Measurements from ENCODE around the gene ZNF274.
"Not testable (repeated sequence)": the region's sequence is repeated elsewhere in the genome, so short reads cannot be mapped to it uniquely, and the experiment has no call there.

The ZNF274 gene

GRCh38 chr19:58182989-58183816 is at the start of gene ZNF274:
TSS of gene ZNF274 (plus strand) at chr19:58183061. CDS start at chr19:58183966, 905 bp downstream.
- H3K4me3 ChIP-seq (ENCODE audit: low read depth, low read length), result peak within 1 kb of the TSS; percentile 93
- no peak for TF ChIP-seq CTCF (IDR thresholded peaks at IDR 0.05; ENCODE audit: insufficient read depth, low read depth, low read length, missing control alignments)
- DNase-seq (ENCODE audit: low read depth), result peak; percentile 97

- no peak overlapping the region for H3K4me3 ChIP-seq (ENCODE audit: low read depth, low read length)
- no peak for TF ChIP-seq CTCF (IDR thresholded peaks at IDR 0.05; ENCODE audit: insufficient read depth, low read depth, low read length, missing control alignments)
- DNase-seq (ENCODE audit: low read depth), result no peak
These were observed 48.6 kb upstream of the ZNF274 start for GRCh38 chr19:58134244-58134643.

GRCh38 chr19:58145849-58146248 is 37.0 kb upstream of the ZNF274 start:
- DNase-seq (ENCODE audit: low read depth), result no peak
- H3K4me3 ChIP-seq (ENCODE audit: low read depth, low read length), result no peak overlapping the region
- no peak for TF ChIP-seq CTCF (IDR thresholded peaks at IDR 0.05; ENCODE audit: insufficient read depth, low read depth, low read length, missing control alignments)

- not testable (repeated sequence) for DNase-seq (ENCODE audit: low read depth); H3K4me3 ChIP-seq (ENCODE audit: low read depth, low read length)
These were observed 35.4 kb upstream of the ZNF274 start for GRCh38 chr19:58147475-58147874.

GRCh38 chr19:58150328-58150921 is 32.4 kb upstream of the ZNF274 start, which contains the start of gene ZNF329:
TSS of gene ZNF329 (minus strand) at chr19:58150789. CDS start at chr19:58129503, 21,286 bp downstream.
- TF ChIP-seq CTCF (IDR thresholded peaks at IDR 0.05; ENCODE audit: insufficient read depth, low read depth, low read length, missing control alignments), result no peak
- DNase-seq (ENCODE audit: low read depth), result peak; percentile 93
- peak within 1 kb of the TSS; percentile 84 for H3K4me3 ChIP-seq (ENCODE audit: low read depth, low read length)

GRCh38 chr19:58153386-58153785 is 29.5 kb upstream of the ZNF274 start:
- DNase-seq (ENCODE audit: low read depth), result no peak
- TF ChIP-seq CTCF (IDR thresholded peaks at IDR 0.05; ENCODE audit: insufficient read depth, low read depth, low read length, missing control alignments), result no peak
- no peak overlapping the region for H3K4me3 ChIP-seq (ENCODE audit: low read depth, low read length)

- DNase-seq (ENCODE audit: low read depth), result no peak
- TF ChIP-seq CTCF (IDR thresholded peaks at IDR 0.05; ENCODE audit: insufficient read depth, low read depth, low read length, missing control alignments), result no peak
- H3K4me3 ChIP-seq (ENCODE audit: low read depth, low read length), result peak overlapping the region; percentile 74
These were observed 28.6 kb upstream of the ZNF274 start for GRCh38 chr19:58154287-58154678.

All from GM12865 (cell line).